DMS53 treated with DMSO at 0.1 percent for 48 hours (cell line): ENCODE data around the gene RAB26.

ENCODE experiments used
- DNase-seq: peaks from one replicate; lab custom pipeline; 2025; ENCODE audit not compliant: unreplicated experiment; lab: John Stamatoyannopoulos, UW

Gene RAB26

GRCh38 chr16:2159175-2159838, 10.9 kb downstream of the RAB26 start:
- no peak for DNase-seq

DNA sequence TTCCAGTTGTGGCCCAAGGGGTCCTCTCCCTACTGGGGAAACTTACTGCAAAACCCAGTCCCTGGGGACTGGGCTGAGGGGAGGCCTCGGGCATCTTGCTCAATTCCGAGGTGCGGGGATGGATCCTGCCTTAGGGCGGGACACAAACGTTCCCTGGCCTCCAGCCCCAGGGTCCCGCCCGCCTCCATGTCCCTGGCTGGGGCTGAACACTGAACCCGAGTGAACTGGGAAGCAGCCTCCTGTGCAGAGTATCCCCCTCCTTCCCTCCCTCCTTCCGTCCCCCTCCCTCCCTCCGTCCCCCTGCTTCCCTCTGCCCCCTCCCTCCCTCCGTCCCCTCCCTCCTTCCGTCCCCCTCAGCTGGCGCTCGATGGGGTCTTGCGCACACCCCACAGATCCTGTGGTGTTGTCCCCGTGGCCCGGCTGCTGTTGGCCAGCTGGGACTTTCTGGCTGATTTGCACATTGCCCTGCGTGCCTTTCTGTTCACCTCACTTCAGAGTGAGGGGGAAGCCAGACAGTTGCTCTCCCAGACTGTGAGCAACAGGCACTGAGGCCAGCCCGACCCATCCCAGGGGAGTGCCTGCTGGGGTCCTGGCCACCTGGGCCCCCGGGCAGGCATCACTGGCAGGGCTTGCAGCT, 12.6 kb downstream of the RAB26 start:
- DNase-seq = no peak

- no peak for DNase-seq
Observed at GRCh38 chr16:2161911-2162310, 13.5 kb downstream of the RAB26 start.

GRCh38 chr16:2162676-2163118, 14.3 kb downstream of the RAB26 start:
- DNase-seq = no peak

GRCh38 chr16:2163211-2163881, 14.9 kb downstream of the RAB26 start:
- DNase-seq = no peak

- DNase-seq = no peak
Observed at GRCh38 chr16:2165861-2166260, 17.4 kb downstream of the RAB26 start.

GRCh38 chr16:2166263-2167067, 18.0 kb downstream of the RAB26 start:
- no peak for DNase-seq

GRCh38 chr16:2167068-2167638, 18.7 kb downstream of the RAB26 start:
- no peak for DNase-seq

DNA sequence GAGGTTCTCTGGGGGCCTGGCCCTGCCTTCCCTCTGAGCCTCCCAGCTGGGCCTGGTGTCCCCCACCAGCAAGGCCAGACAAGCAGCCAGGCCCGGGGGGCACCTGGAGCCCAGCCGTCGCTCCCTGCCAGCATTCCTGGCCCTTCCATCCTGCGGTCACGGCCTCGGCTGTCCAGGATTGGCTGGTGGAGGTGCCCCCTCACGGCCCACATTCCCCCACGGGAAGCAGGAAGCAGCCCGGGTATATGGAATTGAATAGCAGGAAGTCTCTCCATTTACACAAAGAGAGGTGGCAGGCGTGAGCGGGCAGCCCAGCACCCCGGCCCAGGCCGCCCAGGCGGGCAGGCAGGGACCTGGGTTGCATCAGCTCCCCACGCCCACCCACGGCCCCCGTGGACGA, 21.7 kb downstream of the RAB26 start:
- DNase-seq = no peak

DNA sequence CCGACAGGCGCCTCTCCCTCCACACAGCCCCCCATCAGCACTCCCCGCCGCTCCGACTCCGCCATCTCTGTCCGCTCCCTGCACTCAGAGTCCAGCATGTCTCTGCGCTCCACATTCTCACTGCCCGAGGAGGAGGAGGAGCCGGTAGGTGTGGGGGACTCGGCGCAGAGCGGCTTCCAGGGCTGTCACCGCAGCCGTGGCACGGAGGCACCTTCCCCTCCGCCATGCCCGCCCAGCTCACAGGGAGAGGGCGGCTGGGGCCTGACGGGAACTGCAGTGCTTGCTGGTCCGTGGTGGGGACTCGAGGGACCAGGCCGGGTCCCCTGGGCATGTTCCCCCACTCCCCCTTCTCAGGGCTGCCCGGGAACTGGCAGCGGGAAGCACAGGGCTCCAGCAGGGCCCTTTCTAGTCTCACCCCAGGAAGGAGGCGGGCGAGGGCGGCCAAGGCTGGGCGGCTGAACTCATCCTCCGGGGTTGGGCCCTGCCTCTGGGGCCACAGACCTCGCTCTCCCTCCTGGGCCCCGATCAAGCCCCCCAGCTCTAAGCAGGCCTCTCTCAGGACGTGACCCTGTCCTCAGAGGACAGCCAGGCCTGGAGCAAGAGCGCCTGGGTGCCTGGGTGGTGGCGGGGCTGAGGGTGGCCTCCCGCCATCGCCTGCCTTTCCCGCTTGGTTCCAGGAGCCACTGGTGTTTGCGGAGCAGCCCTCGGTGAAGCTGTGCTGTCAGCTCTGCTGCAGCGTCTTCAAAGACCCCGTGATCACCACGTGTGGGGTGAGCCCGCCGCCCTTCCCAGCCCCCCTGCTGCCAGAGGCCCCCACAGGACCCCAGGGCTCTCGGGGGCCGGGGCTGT, 22.4 kb downstream of the RAB26 start:
- no peak for DNase-seq

GRCh38 chr16:2171601-2172178, 23.3 kb downstream of the RAB26 start:
- DNase-seq = no peak

GRCh38 chr16:2172688-2173335, 24.4 kb downstream of the RAB26 start:
- DNase-seq = no peak

DNA sequence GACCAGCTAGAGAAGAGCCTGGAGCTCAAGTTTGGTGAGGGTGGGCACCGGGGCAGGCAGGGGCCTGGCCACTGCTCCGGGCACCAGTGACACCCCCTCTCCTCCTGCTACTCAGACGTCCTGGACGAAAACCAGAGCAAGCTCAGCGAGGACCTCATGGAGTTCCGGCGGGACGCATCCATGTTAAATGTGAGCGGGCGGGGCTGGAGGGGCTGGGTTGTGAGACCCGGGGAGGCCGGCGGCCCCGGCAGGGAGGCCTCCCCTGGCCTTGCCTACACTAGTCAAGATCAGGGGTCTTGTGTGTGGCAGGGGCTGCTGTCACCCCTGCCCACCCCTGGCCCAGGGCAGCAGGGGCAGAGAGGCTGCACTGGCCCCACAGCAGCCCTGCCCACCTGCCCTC, 24.9 kb downstream of the RAB26 start:
- DNase-seq = no peak

DNA sequence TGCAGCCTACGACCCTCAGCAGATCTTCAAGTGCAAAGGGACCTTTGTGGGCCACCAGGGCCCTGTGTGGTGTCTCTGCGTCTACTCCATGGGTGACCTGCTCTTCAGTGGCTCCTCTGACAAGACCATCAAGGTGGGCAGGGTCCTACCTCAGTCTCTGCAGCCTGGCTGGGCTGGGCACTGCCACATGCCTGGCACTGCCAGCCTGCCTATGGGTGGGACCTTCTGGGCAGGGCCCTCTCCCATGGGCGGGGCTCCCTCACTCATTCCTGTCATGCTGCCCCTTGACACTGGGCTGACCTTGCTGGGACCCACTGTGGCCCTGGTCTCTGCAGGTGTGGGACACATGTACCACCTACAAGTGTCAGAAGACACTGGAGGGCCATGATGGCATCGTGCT, 25.5 kb downstream of the RAB26 start:
- DNase-seq = no peak

DNA sequence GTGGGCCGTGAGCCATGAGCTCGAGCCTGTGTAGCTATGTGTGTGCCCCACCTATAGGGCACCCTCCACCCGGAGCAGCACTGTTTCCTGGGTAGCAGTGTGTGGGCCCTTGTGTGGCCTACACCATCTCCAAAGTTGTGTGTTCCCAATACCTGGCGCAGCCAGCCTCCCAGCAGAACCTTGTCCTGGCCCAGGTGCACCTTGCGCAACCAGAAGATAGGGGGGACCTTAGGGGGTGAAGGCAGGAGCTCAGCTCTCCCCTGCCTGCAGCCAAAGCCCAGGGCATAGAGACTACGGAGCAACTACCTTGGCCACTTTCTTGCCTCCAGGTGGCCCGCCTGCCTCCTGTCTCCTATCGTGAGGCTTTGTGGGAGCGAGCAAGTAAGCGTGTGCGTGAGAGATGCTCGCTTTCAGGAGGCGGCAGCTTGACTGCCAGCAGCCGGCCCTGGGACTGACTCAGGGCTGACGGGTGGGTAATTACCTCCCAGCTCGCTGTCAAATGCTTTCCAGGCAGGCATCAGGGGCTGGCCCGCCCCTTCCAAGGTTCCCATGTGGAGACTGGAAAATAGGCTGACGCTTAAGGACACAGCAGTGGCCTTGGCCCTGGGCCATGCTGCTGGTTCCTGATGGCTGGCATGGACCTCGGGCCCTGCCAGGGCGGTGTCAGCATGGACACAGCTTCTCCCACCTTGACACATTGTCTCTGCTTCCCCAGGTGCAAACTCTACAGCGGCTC, 26.1 kb downstream of the RAB26 start:
- no peak for DNase-seq

GRCh38 chr16:2175454-2175853, 27.0 kb downstream of the RAB26 start:
- no peak for DNase-seq

DNA sequence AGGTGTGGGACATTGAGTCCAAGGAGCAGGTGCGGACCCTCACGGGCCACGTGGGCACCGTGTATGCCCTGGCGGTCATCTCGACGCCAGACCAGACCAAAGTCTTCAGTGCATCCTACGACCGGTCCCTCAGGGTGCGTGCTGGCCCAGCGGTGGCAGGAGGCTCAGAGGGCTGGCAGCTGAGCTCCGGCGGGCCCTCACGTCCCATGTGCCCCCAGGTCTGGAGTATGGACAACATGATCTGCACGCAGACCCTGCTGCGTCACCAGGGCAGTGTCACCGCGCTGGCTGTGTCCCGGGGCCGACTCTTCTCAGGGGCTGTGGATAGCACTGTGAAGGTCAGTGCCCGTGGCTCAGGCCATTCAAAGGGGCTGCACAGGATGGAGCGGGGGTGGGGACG, 27.6 kb downstream of the RAB26 start:
- DNase-seq = no peak

DNA sequence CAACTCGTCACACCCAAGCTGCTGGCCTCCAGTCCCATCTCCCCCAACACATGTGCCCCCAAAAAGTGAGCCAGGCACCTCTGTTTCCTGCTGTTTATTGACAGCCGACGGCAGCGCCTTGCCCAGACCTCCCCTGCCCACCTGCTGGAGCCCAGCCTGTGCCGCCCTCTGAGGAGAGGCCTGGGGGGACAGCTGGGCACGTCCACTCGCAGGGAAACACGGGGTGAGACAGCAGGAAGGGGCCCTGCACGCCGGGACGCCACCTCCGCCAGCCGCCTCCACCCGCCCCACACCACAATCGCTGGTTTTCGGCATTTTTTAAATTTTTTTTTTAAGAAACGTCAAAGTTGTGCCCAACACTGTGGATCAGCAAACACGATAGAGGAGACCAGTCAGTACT, 28.7 kb downstream of the RAB26 start:
- DNase-seq = no peak

- no peak for DNase-seq
Observed at GRCh38 chr16:2177561-2177960, 29.1 kb downstream of the RAB26 start.
